ENCODE results near the gene SPAG8.

SPAG8 gene

GRCh38 chr9:35790385-35791296 is 21.4 kb downstream of the SPAG8 start:
- FAIRE-seq (peak; percentile 92), DNase-seq (ENCODE audit: insufficient read length, low spot score) (peak; percentile 55)
- no peak for TF ChIP-seq POLR2A (IDR thresholded peaks at IDR 0.05; ENCODE audit: low read depth, low read length)

- no peak for TF ChIP-seq POLR2A (IDR thresholded peaks at IDR 0.05; ENCODE audit: low read depth, low read length)
- no peak for FAIRE-seq
- no peak for DNase-seq (ENCODE audit: insufficient read length, low spot score)
Measured at GRCh38 chr9:35790025-35790384, 22.1 kb downstream of the SPAG8 start.

- TF ChIP-seq POLR2A (IDR thresholded peaks at IDR 0.05; ENCODE audit: low read depth, low read length): no peak
- DNase-seq (ENCODE audit: insufficient read length, low spot score): no peak
- FAIRE-seq: no peak
Measured at GRCh38 chr9:35789541-35789940, 22.5 kb downstream of the SPAG8 start.

GRCh38 chr9:35783418-35783817 is 28.6 kb downstream of the SPAG8 start:
- no peak for TF ChIP-seq POLR2A (IDR thresholded peaks at IDR 0.05; ENCODE audit: low read depth, low read length)
- DNase-seq (ENCODE audit: insufficient read length, low spot score): no peak
- no peak for FAIRE-seq

GRCh38 chr9:35781066-35781465 is 31.0 kb downstream of the SPAG8 start:
- TF ChIP-seq POLR2A (IDR thresholded peaks at IDR 0.05; ENCODE audit: low read depth, low read length): no peak
- DNase-seq (ENCODE audit: insufficient read length, low spot score) (no peak), FAIRE-seq (no peak)

- no peak for FAIRE-seq
- TF ChIP-seq POLR2A (IDR thresholded peaks at IDR 0.05; ENCODE audit: low read depth, low read length): no peak
- DNase-seq (ENCODE audit: insufficient read length, low spot score): no peak
Measured at GRCh38 chr9:35778496-35778895, 33.6 kb downstream of the SPAG8 start.

GRCh38 chr9:35776018-35776417 is 36.0 kb downstream of the SPAG8 start:
- TF ChIP-seq POLR2A (IDR thresholded peaks at IDR 0.05; ENCODE audit: low read depth, low read length): no peak
- FAIRE-seq: no peak
- DNase-seq (ENCODE audit: insufficient read length, low spot score): no peak

- no peak for DNase-seq (ENCODE audit: insufficient read length, low spot score)
- no peak for FAIRE-seq
- TF ChIP-seq POLR2A (IDR thresholded peaks at IDR 0.05; ENCODE audit: low read depth, low read length): no peak
Measured at GRCh38 chr9:35774907-35775635, 37.0 kb downstream of the SPAG8 start.

GRCh38 chr9:35771943-35772342 is 40.1 kb downstream of the SPAG8 start:
- TF ChIP-seq POLR2A (IDR thresholded peaks at IDR 0.05; ENCODE audit: low read depth, low read length): no peak
- DNase-seq (ENCODE audit: insufficient read length, low spot score) (no peak), FAIRE-seq (peak; percentile 11)

GRCh38 chr9:35771534-35771933 is 40.5 kb downstream of the SPAG8 start:
- FAIRE-seq: no peak
- DNase-seq (ENCODE audit: insufficient read length, low spot score): no peak

GRCh38 chr9:35771075-35771433 is 41.0 kb downstream of the SPAG8 start:
- no peak for FAIRE-seq
- no peak for TF ChIP-seq POLR2A (IDR thresholded peaks at IDR 0.05; ENCODE audit: low read depth, low read length)

More at GRCh38 chr9:35771534-35771933, 40.5 kb downstream of the SPAG8 start:
- TF ChIP-seq POLR2A (IDR thresholded peaks at IDR 0.05; ENCODE audit: low read depth, low read length): no peak

GRCh38 chr9:35769763-35770162 is 42.3 kb downstream of the SPAG8 start:
- no peak for FAIRE-seq
- no peak for TF ChIP-seq POLR2A (IDR thresholded peaks at IDR 0.05; ENCODE audit: low read depth, low read length)

More at GRCh38 chr9:35771075-35771433, 41.0 kb downstream of the SPAG8 start:
- no peak for DNase-seq (ENCODE audit: insufficient read length, low spot score)

GRCh38 chr9:35767458-35767857 is 44.6 kb downstream of the SPAG8 start:
- FAIRE-seq (no peak), DNase-seq (ENCODE audit: insufficient read length, low spot score) (no peak)
- no peak for TF ChIP-seq POLR2A (IDR thresholded peaks at IDR 0.05; ENCODE audit: low read depth, low read length)

More at GRCh38 chr9:35769763-35770162, 42.3 kb downstream of the SPAG8 start:
- no peak for DNase-seq (ENCODE audit: insufficient read length, low spot score)

- DNase-seq (ENCODE audit: insufficient read length, low spot score): no peak
- TF ChIP-seq POLR2A (IDR thresholded peaks at IDR 0.05; ENCODE audit: low read depth, low read length): no peak
- no peak for FAIRE-seq
Measured at GRCh38 chr9:35766997-35767396, 45.1 kb downstream of the SPAG8 start.

- no peak for TF ChIP-seq POLR2A (IDR thresholded peaks at IDR 0.05; ENCODE audit: low read depth, low read length)
- FAIRE-seq (no peak), DNase-seq (ENCODE audit: insufficient read length, low spot score) (no peak)
Measured at GRCh38 chr9:35763803-35764202, 48.3 kb downstream of the SPAG8 start.
